Activated CD4-positive, alpha-beta T cell treated with anti-CD3 and anti-CD28 coated beads, Interleukin-10, Interleukin-2, amounts not matched to agents 100 ng/mL and 50 ng/mL, durations not matched to agents 16 hours and 8 hours (primary cell): Measurements from ENCODE around the gene CLSTN2.

Source experiments
- DNase-seq: peaks from one replicate; pipeline ENCODE4 v3.0.0-alpha.2; 2020

The CLSTN2 gene

GRCh38 chr3:140246578-140246977 is 311.6 kb downstream of the CLSTN2 start:
- no peak for DNase-seq

DNA sequence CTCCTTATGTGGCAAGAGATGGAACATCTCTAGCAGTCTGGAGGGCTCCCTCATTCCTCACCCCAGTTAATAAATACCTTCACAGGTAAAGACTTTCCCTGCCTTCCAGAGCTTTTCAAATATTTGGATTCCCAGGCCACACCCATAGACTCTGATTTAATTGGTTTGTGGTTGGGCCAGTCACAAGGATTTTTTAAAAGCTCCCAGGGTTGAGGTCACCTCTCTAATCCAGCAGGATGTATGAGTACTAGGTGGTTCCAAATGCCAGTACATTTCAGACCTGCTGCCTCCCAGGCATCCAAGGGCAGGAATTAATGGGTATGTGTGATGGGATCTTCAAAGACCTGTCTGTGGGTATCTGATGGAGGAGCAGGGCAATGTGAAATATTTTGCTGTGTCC is 312.8 kb downstream of the CLSTN2 start:
- DNase-seq, result no peak

DNA sequence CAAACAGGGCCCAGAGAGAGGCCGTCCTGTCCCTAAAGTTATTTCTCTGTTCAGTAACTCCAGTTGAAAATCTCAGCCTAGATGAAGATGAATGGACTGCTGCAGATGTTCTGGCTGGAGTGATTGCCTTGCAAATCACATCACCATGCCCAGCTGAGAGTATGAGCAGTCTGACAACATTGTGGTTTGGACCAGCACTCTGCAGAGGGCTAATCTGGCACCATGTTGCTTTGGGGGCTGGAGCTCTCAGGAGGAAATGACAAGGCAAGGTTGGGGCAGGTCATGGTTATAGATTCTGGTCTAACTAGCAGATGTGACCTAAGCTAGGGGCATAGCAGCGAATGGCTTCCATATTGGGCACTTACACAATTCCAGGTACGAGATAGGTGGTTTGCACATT is 314.2 kb downstream of the CLSTN2 start:
- DNase-seq, result no peak

- DNase-seq, result no peak
These were observed 315.2 kb downstream of the CLSTN2 start for GRCh38 chr3:140250010-140250855.

- no peak for DNase-seq
These were observed 316.0 kb downstream of the CLSTN2 start for GRCh38 chr3:140250945-140251344.

DNA sequence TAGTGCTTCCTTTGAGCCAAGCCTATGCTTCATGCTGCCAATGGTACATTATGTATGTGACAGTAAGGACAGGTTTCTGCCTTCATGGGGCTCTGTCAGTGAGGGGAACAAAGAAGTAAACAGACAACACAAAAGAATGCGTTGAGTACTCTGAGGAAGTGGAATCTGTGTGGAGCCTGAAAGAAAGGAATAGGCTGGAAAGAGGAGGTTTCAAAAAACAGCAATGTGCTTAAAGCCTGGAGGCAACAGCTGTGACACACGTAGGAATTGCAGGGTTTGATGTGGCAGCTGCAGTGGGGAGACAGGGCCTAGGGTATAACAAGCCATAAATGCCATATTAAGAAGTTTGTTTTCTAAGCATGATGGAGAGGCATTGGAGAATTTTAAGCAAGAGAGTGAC is 316.7 kb downstream of the CLSTN2 start:
- no peak for DNase-seq

DNA sequence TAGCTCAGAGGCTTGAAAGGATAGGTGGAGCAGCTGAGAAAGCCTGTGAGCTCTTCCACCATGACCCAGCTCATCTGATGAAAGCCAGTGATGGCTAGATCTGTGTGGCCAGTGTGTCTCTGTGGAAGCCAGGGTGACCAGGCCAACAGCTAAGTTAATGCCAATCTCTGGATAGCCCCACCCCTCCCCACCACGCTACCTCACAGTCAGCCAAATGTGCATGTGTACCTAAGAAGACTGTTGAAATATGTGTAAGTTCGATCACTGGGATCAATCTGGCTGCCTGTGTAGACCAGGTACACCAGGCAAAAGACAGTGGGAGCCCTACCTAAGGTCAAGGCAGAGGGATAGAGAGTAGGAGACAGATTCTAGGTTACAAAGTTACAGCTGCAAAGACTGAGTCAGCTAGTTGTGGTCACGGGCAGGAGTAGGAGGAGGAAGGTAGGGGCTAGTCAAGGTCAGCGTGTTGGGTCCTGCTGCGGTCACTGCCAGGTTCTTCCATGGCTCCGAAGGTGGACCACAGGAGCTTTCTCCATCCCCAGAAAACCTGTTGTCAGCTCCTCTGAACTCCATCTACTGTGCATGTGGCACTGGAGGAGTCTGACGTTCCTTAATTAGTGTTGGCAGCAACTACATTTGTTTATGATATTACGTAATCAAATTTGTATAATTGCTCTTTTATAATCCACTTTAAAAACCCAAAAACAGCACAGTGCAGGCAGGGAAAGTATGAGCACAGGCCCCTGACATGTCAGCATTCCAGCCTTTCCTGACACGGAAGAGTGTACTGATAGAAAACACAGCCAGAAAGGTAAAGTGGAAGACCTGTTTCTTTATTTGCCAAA is 318.0 kb downstream of the CLSTN2 start:
- no peak for DNase-seq

GRCh38 chr3:140258222-140258724 is 323.3 kb downstream of the CLSTN2 start:
- no peak for DNase-seq

DNA sequence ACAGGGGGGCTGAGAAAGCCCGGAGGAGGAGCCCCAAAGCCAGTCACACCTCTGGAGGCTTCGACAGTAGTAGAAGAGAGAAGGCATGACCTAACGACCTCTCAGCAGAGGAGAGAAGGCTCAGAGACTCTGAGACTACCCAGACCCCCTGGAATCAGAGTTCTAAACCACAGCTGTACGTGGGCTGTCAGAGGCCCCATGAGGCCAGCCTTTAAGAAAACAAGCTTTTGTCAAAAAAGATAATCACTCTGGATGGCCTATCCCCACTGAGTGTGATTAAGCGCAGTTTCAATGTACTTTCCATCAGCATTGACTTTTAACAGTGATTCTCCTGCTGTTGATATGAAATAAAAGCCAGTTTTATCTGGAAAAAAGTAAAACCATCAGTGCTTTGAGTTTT is 330.3 kb downstream of the CLSTN2 start:
- DNase-seq, result no peak

DNA sequence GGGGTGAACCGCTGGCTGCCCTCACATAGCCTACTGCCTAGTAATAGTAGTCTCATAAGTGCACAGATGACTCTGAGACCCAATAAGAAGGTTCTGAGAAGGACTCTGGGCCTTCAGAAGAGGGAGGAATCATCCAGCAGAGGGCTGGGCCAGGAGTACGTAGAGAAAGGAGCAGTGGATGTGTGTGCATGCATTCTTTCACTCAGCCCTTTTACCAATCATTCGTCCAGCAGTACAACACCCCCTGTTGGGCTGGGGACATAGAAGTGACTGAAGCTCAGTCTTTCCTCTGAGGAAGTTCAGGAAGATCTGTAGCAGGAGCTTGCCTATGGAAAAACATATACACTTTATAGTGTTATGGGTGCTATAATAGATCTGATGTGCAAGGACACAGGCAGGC is 333.1 kb downstream of the CLSTN2 start:
- DNase-seq, result no peak

GRCh38 chr3:140268610-140269009 is 333.6 kb downstream of the CLSTN2 start:
- DNase-seq, result no peak

DNA sequence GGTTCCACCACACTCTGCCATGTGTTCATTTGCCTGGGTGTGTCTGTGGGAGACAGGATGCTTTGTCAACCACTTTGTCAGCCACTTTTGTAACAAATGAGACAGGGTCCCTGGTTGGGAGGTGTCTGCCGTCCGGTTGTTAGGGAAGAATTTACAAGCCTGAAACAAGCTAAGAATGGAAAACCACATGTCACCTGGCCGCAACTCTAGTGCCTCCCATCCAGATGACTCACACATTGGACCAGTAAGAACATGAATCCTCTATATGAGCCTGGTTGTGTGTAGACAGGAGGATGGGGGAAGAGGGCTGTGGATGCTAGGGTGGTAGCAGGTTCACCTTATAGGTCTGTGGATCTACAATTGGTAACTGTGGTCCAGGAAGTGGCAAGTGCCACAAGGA is 335.3 kb downstream of the CLSTN2 start:
- DNase-seq, result no peak

DNA sequence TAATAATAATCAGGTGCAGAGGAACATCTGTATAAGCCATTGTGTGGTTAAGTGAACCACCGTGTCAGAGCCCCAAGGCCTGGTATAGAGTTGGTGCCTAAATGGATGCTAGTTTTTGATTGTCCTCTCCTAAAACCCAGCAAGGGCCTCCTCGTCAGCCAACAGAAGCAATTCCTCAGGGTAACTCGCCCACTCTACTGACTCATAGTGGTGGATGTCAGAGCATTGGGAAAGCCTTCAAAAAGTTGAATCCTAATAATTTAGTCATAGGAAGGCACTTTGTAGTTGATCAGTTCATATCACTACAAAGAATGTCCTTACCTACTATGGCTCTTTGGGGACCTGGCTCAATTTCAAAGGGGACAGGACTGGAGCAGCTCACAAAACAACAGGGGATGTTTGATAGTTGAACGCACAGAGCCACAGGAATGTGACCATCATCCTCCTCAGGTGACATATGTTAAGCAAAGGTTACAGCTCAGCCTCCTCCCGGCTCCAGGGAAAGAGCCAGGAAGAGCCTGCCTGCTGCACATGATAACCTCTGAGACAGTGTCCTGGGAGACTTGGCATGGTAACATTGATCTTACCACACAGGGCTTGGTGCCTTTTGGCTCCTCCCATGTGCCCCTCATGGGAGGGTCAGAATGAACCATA is 338.7 kb downstream of the CLSTN2 start:
- DNase-seq, result no peak

GRCh38 chr3:140274429-140274828 is 339.4 kb downstream of the CLSTN2 start:
- DNase-seq, result no peak

- DNase-seq, result no peak
These were observed 341.7 kb downstream of the CLSTN2 start for GRCh38 chr3:140276703-140277102.

GRCh38 chr3:140277886-140278285 is 342.9 kb downstream of the CLSTN2 start:
- no peak for DNase-seq

DNA sequence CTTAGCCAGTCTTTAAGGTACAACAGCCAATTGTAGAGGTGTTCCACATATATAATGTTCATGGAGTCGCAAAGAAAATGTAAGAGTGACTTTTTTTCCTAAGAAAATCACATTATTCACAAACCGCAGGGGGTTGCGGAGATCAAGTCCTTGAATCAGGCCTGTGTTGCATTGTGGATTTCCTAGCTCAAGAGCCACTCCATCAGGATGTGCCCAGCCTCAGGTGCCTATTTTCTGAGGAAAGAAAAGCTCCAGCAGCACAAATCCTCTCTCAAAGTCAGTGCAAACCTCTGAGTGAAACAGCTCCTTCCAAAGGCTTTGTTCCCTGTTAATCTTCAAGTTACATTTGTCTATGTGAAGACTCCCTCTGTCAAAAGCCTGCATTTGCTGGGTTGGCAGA is 349.4 kb downstream of the CLSTN2 start:
- no peak for DNase-seq

GRCh38 chr3:140285380-140285779 is 350.4 kb downstream of the CLSTN2 start:
- DNase-seq, result no peak

- DNase-seq, result no peak
These were observed 353.6 kb downstream of the CLSTN2 start for GRCh38 chr3:140288595-140288994.

DNA sequence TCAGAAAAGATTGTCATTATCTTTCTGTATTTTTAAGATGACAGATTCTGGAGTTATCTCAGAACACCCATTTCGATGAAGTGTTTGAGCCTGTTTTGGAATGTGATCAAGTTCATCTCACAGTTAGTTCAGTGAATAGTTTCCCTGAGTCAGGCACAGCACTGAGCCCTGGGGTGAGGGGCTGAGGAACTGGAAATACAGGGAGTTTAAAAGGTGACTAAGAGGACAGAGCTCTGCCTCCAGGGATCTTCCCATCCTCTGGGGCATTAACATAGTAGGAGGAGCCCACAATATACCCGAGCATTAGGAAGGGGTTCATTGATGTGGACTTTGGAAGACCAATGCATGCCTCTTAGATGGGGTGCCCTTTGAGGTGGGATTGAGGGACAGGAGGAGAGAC is 355.1 kb downstream of the CLSTN2 start:
- no peak for DNase-seq

- no peak for DNase-seq
These were observed 357.2 kb downstream of the CLSTN2 start for GRCh38 chr3:140292170-140292569.

GRCh38 chr3:140292684-140293083 is 357.7 kb downstream of the CLSTN2 start:
- no peak for DNase-seq

GRCh38 chr3:140294058-140294457 is 359.1 kb downstream of the CLSTN2 start:
- DNase-seq, result no peak
